Thoracic aorta (tissue), 2 donors: ENCODE measurements around the gene UNC13D. TPM values are rescaled to one million over a fixed set of nuclear protein-coding genes. Genes with fewer than 3 reads are reported as not detected.

Experiments used
- ATAC-seq: fragments of 150-250 bp; one replicate; pipeline ENCODE4 v1.8.0; 2017; ENCODE audit warnings: low read depth; ENCODE audit not compliant: insufficient number of reproducible peaks, low FRiP score
- DNase-seq: peaks from one replicate; pipeline ENCODE4 v3.0.0-alpha.2; 2020; ENCODE audit warnings: low spot score
- H3K27ac ChIP-seq, 2 donors: fragments of 200-600 bp; sonication (generic); 1 replicate in 1 of 2; 2 replicates in 1 of 2; pipeline ENCODE4 v1.5.1; 2016; ENCODE audit warnings: mild to moderate bottlenecking in 2 of 2, moderate library complexity in 2 of 2
- H3K27me3 ChIP-seq: fragments of 200-600 bp; sonication (generic); replicated peaks from 2 replicates; pipeline ENCODE4 v1.6.0; 2016; ENCODE audit warnings: mild to moderate bottlenecking; ENCODE audit not compliant: insufficient read depth
- H3K36me3 ChIP-seq: fragments of 200-600 bp; sonication (generic); one replicate; pipeline ENCODE4 v1.5.1; 2016
- H3K4me1 ChIP-seq, 2 donors: fragments of 200-600 bp; sonication (generic); 1 replicate in 1 of 2; 2 replicates in 1 of 2; pipeline versions ENCODE4 v1.5.1 to v1.6.0; 2016; ENCODE audit warnings: low read depth in 2 of 2, mild to moderate bottlenecking in 1 of 2; ENCODE audit not compliant: control insufficient read depth in 1 of 2
- H3K4me3 ChIP-seq: fragments of 200-600 bp; sonication (generic); 2 replicates; pipeline ENCODE4 v1.5.1; 2016; ENCODE audit warnings: mild to moderate bottlenecking
- H3K9me3 ChIP-seq: fragments of 200-600 bp; sonication (generic); 2 replicates; pipeline ENCODE4 v1.5.1; 2016
- CTCF ChIP-seq: fragments of 200-600 bp; sonication (generic); IDR thresholded peaks from one replicate; pipeline ENCODE4 v1.5.1; 2019; ENCODE audit warnings: antibody characterized with exemption
- total RNA-seq, 2 donors: library from RNA; depleted of rRNA; stranded (reverse); fragments of >200 nt; gene quantifications; one replicate each; pipeline versions ENCODE4 v1.1.0 to v1.2.3, GENCODE V29; 2016

The UNC13D gene
- total RNA-seq, 2 donors from 2014 or later = 13.5 to 36.0 TPM

- no peaks in the 10 kb centered on the region for H3K27me3 ChIP-seq
- peaks cover 62% of the 10 kb centered on the region for H3K36me3 ChIP-seq
- H3K4me1 ChIP-seq = peaks cover 19 to 41% of the 10 kb centered on the region in 2 donors
- ATAC-seq = no peak
- no peak for DNase-seq
- peak overlapping the region in 1 of 2 donors; percentile 21 for H3K27ac ChIP-seq
- H3K4me3 ChIP-seq = no peak overlapping the region
- H3K9me3 ChIP-seq = no peaks in the 10 kb centered on the region
- no peak for TF ChIP-seq CTCF
These were observed 3.7 kb upstream of the UNC13D start for GRCh38 chr17:75847614-75848522.

DNA sequence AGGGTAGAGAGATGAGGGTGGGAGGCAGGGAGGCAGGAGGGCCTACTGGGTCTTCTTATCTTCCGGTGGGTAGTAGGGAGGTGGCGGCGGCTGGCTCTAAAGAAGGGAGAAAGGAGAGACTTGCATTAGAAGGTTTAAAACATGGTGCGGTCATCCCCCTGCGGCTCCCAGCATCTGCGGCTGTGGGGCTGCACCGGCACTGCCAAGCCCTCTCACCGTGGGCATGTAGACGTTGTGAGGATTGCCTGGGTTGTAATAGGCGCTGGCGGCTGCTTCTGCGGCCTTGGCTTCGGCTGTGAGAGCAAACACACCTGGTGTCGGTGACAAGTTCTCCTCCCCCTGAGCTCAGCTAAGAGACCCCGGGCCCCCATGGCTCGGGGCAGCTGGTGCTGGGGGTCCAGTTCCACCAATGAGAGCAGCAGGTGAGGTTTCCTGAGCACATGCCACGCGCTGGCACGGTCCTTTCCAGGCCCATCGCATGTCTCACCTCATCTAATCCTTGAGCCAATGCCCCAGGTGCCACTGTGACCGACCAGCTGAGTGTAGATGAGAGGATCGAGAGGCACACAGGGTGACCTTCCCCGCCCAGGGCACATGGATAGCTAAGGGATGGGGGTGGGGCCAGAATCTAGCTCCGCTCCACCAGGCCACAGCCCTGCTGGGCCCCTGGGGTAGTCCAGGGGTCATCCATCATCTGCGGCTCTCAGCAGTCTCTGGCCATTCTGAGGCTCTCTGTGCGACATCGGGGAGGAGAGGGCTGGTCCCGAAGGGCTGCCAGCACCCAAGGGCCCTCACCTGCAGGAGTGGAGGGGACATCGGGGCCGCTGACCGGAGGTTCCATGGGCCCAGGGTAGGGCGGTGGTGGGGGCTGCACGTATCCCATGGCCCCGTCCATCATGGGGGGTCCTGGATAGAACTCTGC lies 2.7 kb upstream of the UNC13D start:
- Histone ChIP-seq H3K36me3 (peaks cover 62% of the 10 kb centered on the region), H3K27ac (peak overlapping the region in 1 of 2 donors; percentile 89), H3K27me3 (no peaks in the 10 kb centered on the region), H3K4me3 (no peak overlapping the region), H3K4me1 (peaks cover 18 to 37% of the 10 kb centered on the region in 2 donors), H3K9me3 (no peaks in the 10 kb centered on the region)
- DNase-seq (no peak), ATAC-seq (no peak)
- no peak for TF ChIP-seq CTCF

GRCh38 chr17:75845933-75846691 lies 1.9 kb upstream of the UNC13D start:
- no peak for ATAC-seq
- Histone ChIP-seq H3K4me3 (no peak overlapping the region), H3K36me3 (peaks cover 53% of the 10 kb centered on the region), H3K27ac (peak overlapping the region; percentile 80 to 89), H3K27me3 (no peaks in the 10 kb centered on the region), H3K9me3 (no peaks in the 10 kb centered on the region), H3K4me1 (peaks cover 18 to 30% of the 10 kb centered on the region in 2 donors)
- no peak for DNase-seq
- no peak for TF ChIP-seq CTCF

DNA sequence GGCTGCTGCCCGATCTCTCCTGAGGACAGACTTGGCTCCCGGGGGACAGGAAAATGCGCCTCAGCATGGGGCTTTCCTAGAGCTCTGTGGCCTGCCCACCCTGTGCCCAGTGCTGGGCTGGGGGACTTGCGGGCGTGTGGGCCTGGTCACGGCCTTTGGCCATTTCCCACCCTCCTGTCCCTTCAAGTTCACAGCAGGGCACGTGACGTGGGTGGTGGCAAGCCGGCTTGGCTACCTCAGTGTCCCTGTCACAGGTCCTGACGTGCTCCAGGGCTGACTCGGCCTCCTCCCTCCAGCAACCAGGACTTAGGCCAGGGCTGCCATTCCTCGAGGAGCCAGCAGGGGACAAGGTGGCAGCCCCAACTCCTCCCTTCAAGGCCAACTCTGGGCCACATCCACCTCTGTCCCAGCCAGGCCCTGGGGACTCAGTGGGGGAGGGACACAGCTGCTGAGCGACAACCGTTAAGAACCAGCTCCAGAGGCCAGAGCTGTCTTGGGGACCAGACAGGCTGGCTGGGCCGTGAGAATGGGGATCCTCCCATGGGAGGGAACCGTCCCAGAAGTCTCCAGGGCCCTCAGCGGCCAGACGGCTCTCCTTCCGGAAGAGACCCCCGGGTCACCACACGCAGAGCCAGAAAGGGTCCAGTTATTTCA lies 981 bp upstream of the UNC13D start:
- peaks cover 44% of the 10 kb centered on the region for H3K36me3 ChIP-seq
- DNase-seq = peak; percentile 76
- H3K4me1 ChIP-seq = peaks cover 18 to 27% of the 10 kb centered on the region in 2 donors

More for the DNA sequence above, 981 bp upstream of the UNC13D start:
- TF ChIP-seq CTCF = peak; percentile 94
- peak overlapping the region; percentile 80 to 89 for H3K27ac ChIP-seq
- no peaks in the 10 kb centered on the region for H3K9me3 ChIP-seq
- H3K27me3 ChIP-seq = no peaks in the 10 kb centered on the region
- peak; percentile 67 for ATAC-seq
- H3K4me3 ChIP-seq = peak overlapping the region; percentile 62
